OCI-LY3 (cell line): ENCODE measurements around the gene NPHP4.

Source experiments
- H2AFZ ChIP-seq: fragments of 200-600, 300-600 bp; shearing (Covaris generic); 2 replicates; pipeline ENCODE4 v1.6.0; 2014; ENCODE audit warnings: antibody characterized with exemption, low read depth, low read length
- H3K27ac ChIP-seq: fragments of 200-600, 300-600 bp; sonication (generic); 2 replicates; pipeline ENCODE4 v1.5.1; 2014; ENCODE audit warnings: mild to moderate bottlenecking, low read length, moderate library complexity, mixed read lengths
- H3K27me3 ChIP-seq: fragments of 200-600, 300-600 bp; sonication (generic); 2 replicates; pipeline ENCODE4 v1.6.1; 2014; ENCODE audit warnings: low read depth, low read length, mixed read lengths
- H3K36me3 ChIP-seq: fragments of 200-600, 300-600 bp; sonication (generic); replicated peaks from 2 replicates; pipeline ENCODE3; 2014; ENCODE audit warnings: low read depth, low read length, mixed read lengths
- H3K4me1 ChIP-seq: fragments of 300-600, 200-600 bp; sonication (generic); 2 replicates; pipeline ENCODE4 v1.6.1; 2014; ENCODE audit warnings: low read length, mixed read lengths
- H3K4me2 ChIP-seq: fragments of 200-600, 300-600 bp; sonication (generic); 2 replicates; pipeline ENCODE4 v1.6.1; 2014; ENCODE audit warnings: low read length, mixed read lengths
- H3K4me3 ChIP-seq: fragments of 300-600, 200-600 bp; sonication (generic); 2 replicates; pipeline ENCODE4 v1.5.1; 2014; ENCODE audit warnings: antibody characterized with exemption, mild to moderate bottlenecking, low read length, moderate library complexity
- H3K79me2 ChIP-seq: fragments of 300-600, 200-600 bp; shearing (Covaris generic); 2 replicates; pipeline ENCODE4 v1.6.1; 2014; ENCODE audit warnings: mild to moderate bottlenecking, low read length, mixed read lengths
- H3K9ac ChIP-seq: fragments of 300-600, 200-600 bp; shearing (Covaris generic); 2 replicates; pipeline ENCODE4 v1.6.0; 2014; ENCODE audit warnings: mild to moderate bottlenecking, low read length, moderate library complexity
- H3K9me3 ChIP-seq: fragments of 200-600, 300-600 bp; shearing (Covaris generic); 2 replicates; pipeline ENCODE4 v1.6.1; 2014; ENCODE audit warnings: low read length, mixed read lengths; ENCODE audit not compliant: insufficient read depth
- H4K20me1 ChIP-seq: fragments of 200-600, 300-600 bp; sonication (generic); 2 replicates; pipeline ENCODE4 v1.6.1; 2016; ENCODE audit warnings: low read length, mixed read lengths; ENCODE audit not compliant: insufficient read depth
- CTCF ChIP-seq: fragments of 200-600, 300-600 bp; sonication (generic); IDR thresholded peaks from 2 replicates; pipeline ENCODE4 v1.5.1; 2014; ENCODE audit warnings: antibody characterized with exemption, low read length, low read depth
- EZH2phosphoT487 ChIP-seq: fragments of 200-600 bp; shearing (Covaris generic); IDR thresholded peaks from 2 replicates; pipeline ENCODE4 v1.6.1; 2018; ENCODE audit warnings: antibody characterized with exemption, mixed run types, low read depth

NPHP4 gene

GRCh38 chr1:5992026-5992813, at the start of gene NPHP4:
Gene NPHP4, minus strand, starts transcription at chr1:5992425. Its CDS starts 6,136 bp downstream, at chr1:5986289.
- Histone ChIP-seq H3K27me3 (no peaks in the 10 kb centered on the region), H3K4me3 (peak within 1 kb of the TSS; percentile 93), H2AFZ (peak within 1 kb of the TSS; percentile 83; the same call in 1 of the 2 replicates), H3K9ac (peak within 1 kb of the TSS; percentile 78), H3K79me2 (peaks cover 20% of the 10 kb centered on the region), H3K4me2 (peak within 1 kb of the TSS; percentile 99), H3K36me3 (no peaks in the 10 kb centered on the region), H3K27ac (peak within 1 kb of the TSS; percentile 49), H3K4me1 (peaks cover 19% of the 10 kb centered on the region), H3K9me3 (no peaks in the 10 kb centered on the region), H4K20me1 (peaks cover 6% of the 10 kb centered on the region; the same call in 1 of the 2 replicates)
- TF ChIP-seq CTCF (no peak), EZH2phosphoT487 (no peak)

- Histone ChIP-seq H3K4me1 (no peaks in the 10 kb centered on the region), H2AFZ (no peak overlapping the region), H4K20me1 (peaks cover 66% of the 10 kb centered on the region), H3K27ac (no peak overlapping the region), H3K27me3 (no peaks in the 10 kb centered on the region), H3K79me2 (peaks cover 33% of the 10 kb centered on the region), H3K36me3 (peaks cover 3% of the 10 kb centered on the region), H3K4me3 (no peak overlapping the region), H3K9ac (no peak overlapping the region), H3K4me2 (no peak overlapping the region), H3K9me3 (no peaks in the 10 kb centered on the region)
- TF ChIP-seq CTCF = peak; percentile 43
- TF ChIP-seq EZH2phosphoT487 = no peak
Measured at GRCh38 chr1:6041432-6042062, 49.3 kb upstream of the NPHP4 start.

- no peak overlapping the region for H2AFZ ChIP-seq
- H3K79me2 ChIP-seq = peaks cover 38% of the 10 kb centered on the region
- H4K20me1 ChIP-seq = peaks cover 67% of the 10 kb centered on the region
- peaks cover 3% of the 10 kb centered on the region for H3K36me3 ChIP-seq
- no peak overlapping the region for H3K4me3 ChIP-seq
- H3K4me2 ChIP-seq = no peak overlapping the region
- no peaks in the 10 kb centered on the region for H3K4me1 ChIP-seq
- no peak overlapping the region for H3K9ac ChIP-seq
- no peak overlapping the region for H3K27ac ChIP-seq
- no peaks in the 10 kb centered on the region for H3K27me3 ChIP-seq
- no peak for TF ChIP-seq CTCF
- no peak for TF ChIP-seq EZH2phosphoT487
- H3K9me3 ChIP-seq = no peaks in the 10 kb centered on the region
Measured at GRCh38 chr1:6040861-6041415, 48.7 kb upstream of the NPHP4 start.

- TF ChIP-seq CTCF = no peak
- TF ChIP-seq EZH2phosphoT487 = no peak
- Histone ChIP-seq H3K9ac (no peak overlapping the region), H3K9me3 (no peaks in the 10 kb centered on the region), H3K4me1 (no peaks in the 10 kb centered on the region), H3K79me2 (peaks cover 43% of the 10 kb centered on the region), H3K27me3 (no peaks in the 10 kb centered on the region), H3K36me3 (peaks cover 3% of the 10 kb centered on the region), H2AFZ (no peak overlapping the region), H4K20me1 (peaks cover 71% of the 10 kb centered on the region), H3K27ac (no peak overlapping the region), H3K4me2 (no peak overlapping the region), H3K4me3 (no peak overlapping the region)
Measured at GRCh38 chr1:6040444-6040843, 48.2 kb upstream of the NPHP4 start.
